Ovary (tissue), 3 donors: ENCODE data around the gene CEP128.

Experiments used
- CTCF ChIP-seq, 3 donors: fragments of 450-650 bp in 2 of 3; fragments of 200-600 bp in 1 of 3; IDR thresholded peaks; one replicate each; pipeline versions ENCODE4 v1.5.1 to v1.8.0; 2016 to 2022; ENCODE audit warnings: antibody characterized with exemption in 3 of 3, mild to moderate bottlenecking in 1 of 3
- POLR2A ChIP-seq: fragments of 450-650 bp; IDR thresholded peaks from one replicate; pipeline ENCODE4 v1.6.1; 2017; ENCODE audit warnings: antibody characterized with exemption, mild to moderate bottlenecking, moderate library complexity
- donor health status: DM: no; HTN: no; CAD: no.

- no peak for TF ChIP-seq CTCF (IDR thresholded peaks at IDR 0.05)
- no peak for TF ChIP-seq POLR2A
Observed at GRCh38 chr14:80695869-80696268, 245.7 kb downstream of the CEP128 start.
